ENCODE results near the gene CELSR1.

GRCh38 chr22:46572911-46573780, 35.7 kb upstream of the CELSR1 start:
- TF ChIP-seq, protein P1, sequence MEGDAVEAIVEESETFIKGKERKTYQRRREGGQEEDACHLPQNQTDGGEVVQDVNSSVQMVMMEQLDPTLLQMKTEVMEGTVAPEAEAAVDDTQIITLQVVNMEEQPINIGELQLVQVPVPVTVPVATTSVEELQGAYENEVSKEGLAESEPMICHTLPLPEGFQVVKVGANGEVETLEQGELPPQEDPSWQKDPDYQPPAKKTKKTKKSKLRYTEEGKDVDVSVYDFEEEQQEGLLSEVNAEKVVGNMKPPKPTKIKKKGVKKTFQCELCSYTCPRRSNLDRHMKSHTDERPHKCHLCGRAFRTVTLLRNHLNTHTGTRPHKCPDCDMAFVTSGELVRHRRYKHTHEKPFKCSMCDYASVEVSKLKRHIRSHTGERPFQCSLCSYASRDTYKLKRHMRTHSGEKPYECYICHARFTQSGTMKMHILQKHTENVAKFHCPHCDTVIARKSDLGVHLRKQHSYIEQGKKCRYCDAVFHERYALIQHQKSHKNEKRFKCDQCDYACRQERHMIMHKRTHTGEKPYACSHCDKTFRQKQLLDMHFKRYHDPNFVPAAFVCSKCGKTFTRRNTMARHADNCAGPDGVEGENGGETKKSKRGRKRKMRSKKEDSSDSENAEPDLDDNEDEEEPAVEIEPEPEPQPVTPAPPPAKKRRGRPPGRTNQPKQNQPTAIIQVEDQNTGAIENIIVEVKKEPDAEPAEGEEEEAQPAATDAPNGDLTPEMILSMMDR (IDR thresholded peaks at IDR 0.05; ENCODE audit: low read depth, low read length): no peak
- no peak for TF ChIP-seq EZH2phosphoT487 (IDR thresholded peaks at IDR 0.05; ENCODE audit: low read depth)

Data from OCI-LY3 (cell line).